SIG-M5 (cell line): ENCODE data around the gene RBPJL.

Experiments
- DNase-seq: peaks from one replicate; lab custom pipeline; 2025; lab: John Stamatoyannopoulos, UW

RBPJL gene

DNA sequence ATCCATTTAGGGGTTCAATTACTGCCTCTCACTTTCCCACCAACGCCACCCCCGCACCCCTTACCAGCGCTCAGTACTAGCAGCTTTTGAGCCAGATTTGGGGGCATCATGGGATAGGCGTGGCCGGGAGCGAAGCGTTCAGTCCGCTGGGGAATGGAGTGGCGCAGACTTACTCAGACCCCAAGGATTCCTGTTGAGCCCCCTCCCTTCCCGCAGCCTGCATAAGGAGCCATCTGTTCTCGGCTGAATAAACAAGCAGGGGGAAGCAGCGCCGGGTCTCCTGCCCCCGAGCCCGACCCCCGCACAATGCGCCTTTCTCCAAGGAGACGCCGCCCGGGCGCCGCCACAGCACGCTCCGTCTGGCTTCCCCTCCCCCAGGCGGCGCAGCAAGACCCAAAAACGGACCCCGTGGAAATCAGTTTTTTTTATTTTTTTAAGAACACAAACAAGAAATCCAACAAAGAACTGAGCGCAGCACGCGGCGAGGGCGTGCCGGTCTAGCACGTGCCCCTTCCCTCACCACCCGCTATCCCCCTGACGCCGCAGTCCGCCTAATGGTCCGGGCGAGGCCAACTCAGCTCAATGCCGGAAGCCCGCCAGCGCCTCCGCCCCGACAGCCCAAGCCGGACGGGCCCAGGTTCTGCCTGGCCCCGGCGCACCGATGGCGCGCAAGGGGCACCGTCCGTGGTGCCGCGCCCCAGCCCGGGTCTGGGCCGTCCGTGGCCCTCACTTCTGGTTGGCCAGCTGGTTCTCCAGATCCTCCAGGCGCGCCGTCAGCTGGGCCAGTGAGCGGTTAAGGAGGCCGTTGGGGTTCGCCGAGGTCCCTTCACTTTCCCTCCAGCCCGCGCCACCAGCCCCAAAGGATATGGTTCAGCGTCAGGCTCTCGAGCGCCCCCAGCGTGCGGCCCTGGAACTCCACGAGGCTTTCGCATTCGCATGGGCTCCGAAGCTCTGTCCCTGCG lies 13.3 kb upstream of the RBPJL start:
- DNase-seq = no peak

DNA sequence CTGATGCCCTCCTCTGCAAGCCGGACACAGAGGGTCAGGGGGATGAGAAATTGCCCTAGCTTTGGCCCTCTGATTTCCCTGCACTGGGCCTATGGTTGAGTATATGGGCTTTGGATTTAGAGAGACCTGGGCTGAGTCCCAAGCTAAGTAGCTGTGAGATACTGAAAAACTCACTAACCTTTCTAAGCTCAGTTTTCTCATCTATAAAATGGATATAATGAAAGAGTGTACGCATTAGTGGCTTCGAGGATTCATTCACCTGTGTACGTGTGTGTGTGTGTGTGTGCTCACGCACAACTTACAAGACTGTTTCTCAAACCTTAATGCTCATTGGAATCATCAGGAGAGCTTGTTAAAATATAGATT lies 12.7 kb upstream of the RBPJL start:
- DNase-seq = no peak

DNA sequence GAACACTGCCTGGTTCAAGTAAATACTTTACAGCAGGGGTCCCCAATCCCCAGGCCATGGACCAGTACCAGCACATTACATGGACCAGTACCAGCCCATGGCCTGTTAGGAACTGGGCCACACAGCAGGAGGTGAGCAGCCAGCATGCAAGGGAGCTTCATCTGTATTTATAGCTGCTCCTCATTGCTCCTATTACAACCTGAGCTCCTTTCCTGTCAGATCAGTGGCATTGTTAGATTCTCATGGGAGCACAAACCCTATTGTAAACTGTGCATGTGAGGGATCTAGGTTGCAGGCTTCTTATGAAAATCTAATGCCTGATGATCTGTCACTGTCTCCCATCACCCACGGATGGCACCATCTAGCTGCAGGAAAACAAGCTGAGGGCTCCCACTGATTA lies 12.0 kb upstream of the RBPJL start:
- no peak for DNase-seq

DNA sequence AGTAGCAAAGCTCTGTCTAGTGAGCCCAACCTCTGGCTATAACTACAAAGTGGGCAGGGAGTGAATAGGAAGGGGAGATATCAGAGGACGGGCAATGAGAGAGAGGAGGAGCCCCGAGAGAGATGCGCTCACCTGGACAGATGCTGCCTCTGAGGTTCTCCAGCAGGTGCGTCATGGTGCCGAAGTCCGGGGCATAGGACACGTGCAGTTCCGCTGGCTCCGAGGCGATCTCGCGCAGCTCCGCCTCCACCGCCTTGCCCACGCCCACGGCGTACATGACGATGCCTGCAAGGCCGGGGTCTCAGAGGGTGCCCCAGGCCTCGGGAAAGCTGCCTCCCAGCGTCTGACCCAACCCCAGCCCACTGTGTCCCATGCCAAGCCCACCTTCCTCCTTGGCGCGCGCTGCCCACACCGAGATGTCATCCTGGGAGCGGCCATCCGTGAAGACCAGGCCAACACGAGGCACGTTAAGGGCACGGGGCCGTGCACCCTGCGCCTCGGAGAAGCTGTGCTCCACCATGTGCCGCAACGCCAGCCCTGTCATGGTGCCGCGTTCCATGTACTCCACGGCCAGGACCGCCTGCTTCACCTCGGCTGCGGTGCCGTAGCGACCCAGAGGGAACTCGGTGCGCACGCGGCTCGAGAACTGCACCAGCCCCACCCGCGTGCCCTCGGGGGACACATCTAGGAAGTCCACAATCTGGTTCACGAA lies 8.7 kb upstream of the RBPJL start:
- DNase-seq = no peak

DNA sequence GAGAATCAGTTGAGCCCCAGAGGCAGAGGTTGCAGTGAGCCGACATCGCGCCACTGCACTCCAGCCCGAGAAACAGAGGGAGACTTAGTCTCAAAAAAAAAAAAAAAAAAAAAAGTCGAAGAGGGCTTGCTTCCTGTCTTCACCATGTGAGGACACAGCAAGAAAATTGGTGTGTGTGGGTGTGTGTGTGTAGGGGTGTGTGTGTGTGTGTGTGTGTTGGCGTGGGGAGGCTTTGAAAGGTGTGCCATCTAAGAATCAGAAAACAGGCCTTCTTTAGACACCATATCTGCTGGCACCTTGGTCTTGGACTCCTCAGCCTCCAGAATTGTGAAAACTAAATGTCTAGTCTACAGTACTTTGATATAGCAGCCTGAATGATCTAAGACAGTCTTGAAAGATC lies 6.9 kb upstream of the RBPJL start:
- no peak for DNase-seq

DNA sequence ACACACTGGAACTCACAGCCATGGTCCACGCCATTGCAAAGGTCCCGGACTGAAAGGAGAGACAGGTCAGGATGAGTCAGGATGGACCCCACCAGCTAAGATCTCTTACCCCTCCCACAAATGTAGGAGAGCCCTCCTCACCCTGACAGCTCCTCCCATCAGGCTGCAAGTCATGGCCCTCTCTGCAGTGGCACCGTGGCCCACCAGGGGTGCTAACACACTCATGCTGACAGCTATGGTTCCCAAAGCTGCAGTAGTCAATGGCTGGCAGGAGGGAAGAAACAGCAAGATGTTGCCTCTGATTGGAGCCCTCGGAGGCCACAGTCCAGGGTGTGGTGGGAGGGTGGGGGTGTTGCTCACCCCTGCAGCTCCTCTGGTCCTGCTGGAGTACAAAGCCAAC lies 5.7 kb upstream of the RBPJL start:
- DNase-seq = no peak

DNA sequence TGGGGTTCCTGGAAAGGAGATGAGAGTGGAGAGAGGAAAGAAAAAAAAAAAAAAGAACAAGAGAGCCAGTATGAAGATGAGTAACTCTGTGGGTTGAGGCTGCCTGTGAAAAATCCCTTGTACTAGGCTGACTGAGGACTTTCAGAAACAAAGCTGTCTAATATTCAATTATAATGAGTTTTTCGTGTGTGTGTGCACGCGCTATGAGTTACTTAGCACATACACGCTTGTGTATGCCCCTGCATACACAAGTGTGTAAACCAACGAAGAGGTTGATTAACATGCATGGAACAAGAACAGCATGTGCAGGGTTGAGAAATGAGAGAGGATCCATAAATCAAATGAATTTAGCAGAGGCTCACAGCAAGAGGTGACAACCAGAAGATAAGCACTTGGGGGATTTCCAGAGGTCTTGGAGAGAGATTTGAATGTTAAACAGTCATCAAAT lies 4.8 kb upstream of the RBPJL start:
- no peak for DNase-seq

DNA sequence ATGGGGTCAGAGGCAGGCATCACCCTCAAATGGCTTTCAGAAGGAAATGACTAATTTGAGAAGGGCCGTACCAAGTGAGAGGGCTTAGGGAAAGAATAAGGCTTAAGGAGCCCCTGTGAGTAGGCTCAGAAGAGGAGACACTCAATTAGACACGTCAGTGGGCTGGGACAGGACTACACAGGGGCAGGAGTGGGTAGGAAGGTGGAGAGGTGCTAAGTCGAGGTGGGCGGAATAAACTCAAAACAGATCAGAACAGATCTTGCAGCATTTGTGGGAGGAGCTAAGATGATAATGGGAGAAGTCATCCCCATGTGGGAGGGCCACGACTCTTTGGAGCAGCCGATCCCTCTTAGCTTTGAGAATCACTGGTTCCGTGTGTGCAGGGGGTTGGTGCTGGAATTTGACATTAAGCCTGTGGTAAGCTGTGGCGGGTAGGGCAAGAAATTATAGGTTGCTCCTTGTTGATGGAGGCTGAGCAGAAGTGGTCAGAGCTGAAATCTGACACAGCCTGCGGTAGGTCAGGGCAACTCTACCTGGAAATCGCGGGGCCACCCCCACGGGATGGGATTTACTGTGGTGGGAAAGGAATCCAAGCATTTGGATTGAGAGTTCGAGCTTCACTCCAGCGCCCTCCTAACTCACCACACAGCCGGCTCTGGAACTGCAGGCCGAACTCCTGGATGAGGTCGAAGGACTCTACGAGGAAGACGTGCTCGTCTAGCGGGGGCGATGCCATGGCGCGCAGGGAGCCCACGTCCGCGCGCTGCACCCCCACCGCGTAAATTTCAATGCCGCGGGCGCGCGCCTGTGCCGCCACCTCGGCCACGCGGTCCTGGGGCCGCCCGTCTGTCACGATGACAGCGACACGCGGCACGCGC lies 2.8 kb upstream of the RBPJL start:
- DNase-seq = no peak

DNA sequence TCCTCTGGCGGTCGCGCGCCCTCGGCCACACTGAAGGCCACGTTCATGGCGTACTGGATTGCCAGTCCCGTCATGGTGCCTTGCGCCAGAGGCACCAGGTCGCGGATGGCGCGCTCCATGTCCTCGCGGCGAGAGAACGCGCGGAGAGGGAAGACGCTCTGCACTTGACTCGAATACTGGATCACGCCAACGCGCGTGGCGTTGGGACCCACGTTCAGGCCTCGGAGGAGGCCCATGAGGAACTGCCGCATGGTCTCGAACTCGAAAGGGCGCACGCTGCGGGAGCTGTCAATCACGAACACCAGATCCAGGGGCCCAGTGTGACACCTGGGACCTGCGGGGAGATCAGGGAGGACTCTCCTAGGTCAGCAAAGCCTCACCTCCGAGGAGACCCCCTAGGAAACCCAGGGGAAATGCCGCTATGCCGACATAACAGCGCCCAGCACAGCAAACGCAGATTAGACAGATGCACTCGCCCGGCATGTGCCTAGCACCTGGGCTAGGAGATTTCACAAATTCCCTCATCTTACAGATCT lies 2.1 kb upstream of the RBPJL start:
- no peak for DNase-seq

DNA sequence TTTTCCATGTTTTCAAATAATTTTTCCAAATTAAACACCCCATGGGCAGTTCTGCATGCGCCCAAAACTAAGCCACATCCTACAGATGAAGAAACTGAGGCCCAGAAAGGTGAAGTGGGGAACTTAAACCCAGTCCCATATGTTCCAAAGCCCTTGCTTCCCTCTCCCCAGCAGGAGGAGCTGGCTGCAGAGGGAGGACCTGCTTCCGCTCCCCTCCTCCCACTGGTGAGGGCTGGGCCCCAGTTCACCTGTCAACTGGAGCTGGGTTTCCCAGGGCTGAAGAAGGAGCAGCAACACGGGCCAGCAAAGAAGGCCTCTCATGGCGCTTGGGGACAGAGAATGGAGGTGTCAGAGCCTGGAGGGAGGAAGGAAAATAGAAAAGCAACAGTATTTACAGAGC lies 1.4 kb upstream of the RBPJL start:
- DNase-seq = no peak

DNA sequence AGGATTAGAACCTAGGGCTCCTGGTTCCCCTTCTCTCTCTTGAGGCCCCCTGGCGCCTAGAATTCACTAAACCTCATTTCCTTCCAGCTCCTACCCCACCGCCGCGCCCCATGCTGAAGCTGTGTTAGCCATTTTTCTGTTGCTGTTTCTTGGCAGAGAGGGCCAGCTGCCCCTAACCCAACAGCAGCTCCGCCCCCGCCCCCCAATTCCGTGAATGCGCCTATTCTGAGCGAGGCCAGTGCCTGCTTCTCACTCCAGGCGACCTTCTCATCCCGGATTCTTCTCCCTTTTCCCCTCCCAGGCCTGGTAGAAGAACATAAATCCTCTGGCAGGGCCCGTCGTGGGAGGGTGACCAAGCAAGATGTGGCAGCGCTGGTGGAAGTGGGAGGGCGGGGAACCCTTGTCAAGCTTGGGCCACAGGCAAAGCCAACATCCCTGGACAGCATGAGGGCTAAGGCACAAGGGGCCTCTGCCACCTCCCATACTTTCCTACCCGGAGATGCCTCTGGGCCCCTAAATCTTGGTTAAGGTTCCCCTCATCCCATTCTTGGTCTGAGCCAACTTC lies 518 bp downstream of the RBPJL start:
- no peak for DNase-seq

DNA sequence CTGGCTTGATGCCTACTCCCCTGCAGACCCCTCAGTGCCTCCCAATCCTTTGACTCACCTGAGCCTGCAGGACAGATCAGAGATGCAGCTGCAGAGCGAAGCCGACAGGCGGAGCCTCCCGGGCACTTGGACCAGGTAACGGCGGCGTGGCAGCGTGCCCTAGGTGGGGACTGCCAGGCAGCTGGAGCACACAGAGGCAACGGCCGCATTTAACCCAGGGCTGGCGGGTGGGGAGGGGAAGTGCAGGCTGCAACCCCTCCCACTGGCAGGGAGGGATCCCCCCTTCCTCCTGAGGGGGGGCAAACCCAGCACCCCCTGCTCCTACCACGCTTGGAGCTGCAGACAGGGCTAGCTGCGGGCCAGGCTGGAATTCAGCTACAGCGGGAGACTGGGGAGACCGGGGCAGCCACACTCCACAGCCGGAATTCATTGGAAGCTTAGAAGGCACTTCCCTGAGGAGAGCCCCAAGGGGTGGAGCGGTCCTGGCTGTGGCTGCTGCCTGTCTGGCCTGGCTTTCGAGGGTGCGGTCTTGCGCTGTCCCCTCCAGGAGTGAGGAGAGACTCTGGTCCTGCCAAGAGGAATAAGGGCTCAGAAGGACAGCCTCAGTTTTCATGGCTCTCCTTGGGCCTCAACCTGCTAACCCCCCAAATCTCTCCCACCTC lies 1.6 kb downstream of the RBPJL start, which contains the start of gene MATN4:
Gene MATN4 (minus strand): TSS at position 183 of the 662 bp plus-strand sequence. CDS start 2,717 bp downstream, outside the sequence.
- DNase-seq = no peak

DNA sequence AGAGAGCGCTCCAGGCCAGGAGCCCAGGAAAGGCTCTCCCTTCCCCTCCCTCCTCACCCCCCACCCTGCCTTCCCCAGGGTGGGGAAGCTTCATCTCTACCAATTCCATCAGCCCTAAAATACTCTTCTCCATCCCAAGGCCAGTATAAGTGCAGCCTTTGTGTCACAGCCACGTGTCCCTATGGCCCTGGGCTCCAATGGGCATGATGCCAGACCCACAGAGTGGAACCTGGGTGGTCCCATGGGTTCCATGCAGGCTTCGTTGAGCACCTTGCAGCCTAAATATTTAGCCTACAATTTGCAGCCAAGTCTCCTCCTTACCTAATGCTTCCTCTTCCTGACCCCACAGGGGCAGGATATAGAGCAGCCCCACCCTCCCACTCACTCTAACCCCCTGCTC lies 2.4 kb downstream of the RBPJL start:
- no peak for DNase-seq

DNA sequence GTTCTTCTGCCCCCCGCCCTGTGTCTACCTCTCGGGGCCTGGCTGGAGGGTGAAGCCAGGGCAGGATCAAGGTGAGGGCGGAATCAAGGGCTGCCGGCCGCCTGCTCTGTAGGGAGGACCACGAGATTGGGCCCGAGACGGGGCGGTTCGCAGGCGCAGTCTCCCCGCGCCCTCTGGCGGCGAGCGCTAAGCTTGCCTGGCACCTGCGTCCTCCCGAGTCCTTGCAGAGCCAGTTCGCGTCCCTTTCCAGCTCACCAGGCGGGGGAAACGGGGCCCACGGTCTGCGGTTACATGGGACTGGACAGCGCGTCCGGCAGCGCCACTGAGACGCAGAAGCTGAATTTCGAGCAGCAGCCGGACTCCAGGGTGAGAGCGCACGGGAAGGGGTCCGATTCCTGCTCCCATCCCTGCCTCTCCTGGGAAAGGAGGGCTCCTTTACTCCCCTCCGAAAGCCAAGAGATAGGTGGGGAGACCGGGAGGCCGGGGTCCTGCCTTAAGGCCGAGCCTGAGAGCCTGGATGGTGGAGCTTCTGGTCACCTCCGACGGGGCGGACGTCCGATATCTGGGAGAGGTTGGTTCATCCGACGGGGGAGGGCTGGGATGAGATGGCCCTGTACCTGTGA lies 5.1 kb downstream of the RBPJL start:
- no peak for DNase-seq

DNA sequence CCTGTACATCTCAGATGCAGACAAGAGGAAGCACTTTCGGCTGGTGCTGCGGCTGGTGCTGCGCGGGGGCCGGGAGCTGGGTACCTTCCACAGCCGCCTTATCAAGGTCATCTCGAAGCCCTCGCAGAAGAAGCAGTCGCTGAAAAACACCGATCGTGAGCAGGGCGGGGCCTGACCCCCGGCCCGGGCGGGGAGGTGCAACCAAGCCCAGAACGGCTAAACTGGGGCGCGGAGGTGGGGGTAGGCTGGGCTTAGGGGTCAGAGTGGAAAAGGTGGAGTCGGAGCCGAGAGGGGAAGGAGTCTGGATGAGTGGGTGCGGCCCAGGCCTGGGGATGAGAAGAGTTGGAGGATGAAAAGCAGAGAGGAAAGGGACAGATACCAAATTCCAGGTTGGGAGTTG lies 5.6 kb downstream of the RBPJL start:
- no peak for DNase-seq

DNA sequence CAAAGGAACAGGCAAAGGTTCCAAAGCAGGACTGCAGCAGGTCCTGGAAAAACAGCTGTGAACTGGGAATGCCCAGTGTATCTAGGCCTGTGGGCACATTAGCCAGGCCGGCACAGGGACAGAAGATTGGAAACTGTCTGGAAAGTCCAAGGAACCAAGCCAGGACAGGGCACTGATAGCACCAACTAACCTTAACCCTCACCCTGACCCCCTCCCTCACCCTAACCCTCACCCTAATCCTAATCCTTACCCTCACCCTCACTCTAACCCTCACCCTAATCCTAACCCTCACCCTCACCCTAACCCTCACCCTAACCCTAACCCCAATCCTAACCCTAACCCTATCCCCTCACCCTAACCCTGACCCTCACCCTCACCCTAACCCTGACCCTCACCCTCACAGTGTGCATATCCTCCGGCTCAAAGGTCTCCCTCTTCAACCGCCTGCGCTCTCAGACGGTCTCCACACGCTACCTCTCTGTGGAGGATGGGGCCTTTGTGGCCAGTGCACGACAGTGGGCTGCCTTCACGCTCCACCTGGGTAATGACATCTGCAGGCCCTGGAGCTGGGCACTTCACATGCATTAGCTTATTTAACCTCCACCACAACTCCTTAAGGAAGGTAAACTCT lies 6.5 kb downstream of the RBPJL start:
- no peak for DNase-seq

DNA sequence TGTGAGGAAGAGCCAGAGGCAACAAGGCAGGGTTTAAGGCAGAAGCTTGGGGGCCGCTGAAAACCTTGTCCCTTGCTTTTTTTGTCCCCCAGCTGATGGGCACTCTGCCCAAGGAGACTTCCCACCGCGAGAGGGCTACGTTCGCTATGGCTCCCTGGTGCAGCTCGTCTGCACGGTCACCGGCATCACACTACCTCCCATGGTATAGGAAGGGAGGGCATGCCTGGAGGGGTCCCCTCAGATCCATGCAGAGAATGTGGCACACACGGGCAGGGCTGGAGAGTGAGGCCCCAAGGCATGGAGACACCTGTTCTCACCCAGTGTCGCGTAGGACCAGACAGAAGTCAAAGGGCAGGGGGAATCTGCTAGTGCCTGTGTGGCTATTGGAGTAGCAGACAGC lies 7.3 kb downstream of the RBPJL start:
- no peak for DNase-seq

DNA sequence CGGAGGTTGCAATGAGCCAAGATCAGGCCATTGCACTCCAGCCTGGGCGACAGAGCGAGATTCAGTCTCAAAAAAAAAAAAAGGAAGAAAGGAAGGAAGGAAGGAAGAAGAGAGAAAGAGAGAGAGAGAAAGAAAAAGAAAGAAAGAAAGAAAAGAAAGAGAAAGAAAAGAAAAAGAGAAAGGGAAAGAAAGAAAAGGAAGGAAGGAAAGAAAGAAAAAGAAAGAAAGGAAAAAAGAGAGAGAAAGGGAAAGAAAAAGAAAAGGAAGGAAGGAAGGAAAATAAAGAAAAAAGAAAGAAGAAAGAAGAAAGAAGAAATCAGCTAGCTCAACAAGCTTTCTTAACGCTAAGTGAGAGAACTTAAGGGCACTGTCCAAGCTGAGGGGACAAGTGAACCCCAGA lies 9.0 kb downstream of the RBPJL start:
- no peak for DNase-seq

DNA sequence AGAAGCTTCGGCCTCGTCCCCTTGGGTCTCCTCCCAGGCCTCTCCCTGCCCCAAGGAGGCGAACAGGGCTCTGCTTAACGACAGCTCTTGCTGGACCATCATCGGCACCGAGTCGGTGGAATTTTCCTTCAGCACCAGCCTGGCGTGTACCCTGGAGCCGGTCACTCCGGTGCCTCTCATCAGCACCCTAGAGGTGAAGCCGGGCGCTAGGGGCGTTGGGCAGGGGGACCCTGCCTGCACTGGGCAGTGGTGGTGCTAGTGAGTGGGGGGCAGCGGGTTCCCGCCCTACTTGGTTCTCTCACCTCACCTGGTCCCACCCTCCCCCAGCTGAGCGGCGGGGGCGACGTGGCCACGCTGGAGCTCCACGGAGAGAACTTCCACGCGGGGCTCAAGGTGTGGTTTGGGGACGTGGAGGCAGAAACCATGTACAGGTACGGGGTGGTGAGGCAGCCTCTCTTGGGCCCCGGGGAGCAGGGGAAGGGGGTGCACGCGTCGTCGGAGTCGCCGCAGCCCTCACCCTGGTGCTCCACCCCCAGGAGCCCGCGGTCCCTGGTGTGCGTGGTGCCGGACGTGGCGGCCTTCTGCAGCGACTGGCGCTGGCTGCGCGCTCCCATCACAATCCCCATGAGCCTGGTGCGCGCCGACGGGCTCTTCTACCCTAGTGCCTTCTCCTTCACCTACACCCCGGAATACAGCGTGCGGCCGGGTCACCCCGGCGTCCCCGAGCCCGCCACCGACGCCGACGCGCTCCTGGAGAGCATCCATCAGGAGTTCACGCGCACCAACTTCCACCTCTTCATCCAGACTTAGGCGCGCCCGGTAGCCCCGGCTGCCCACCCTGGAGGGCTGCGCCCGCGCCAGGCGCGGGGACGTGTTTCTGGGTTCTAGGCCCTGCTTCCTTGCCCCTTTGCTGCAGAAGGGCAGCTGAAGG lies 9.8 kb downstream of the RBPJL start:
- no peak for DNase-seq
